SKM-1 (cell line): ENCODE results near the gene SPTBN2.

Experiments used
- DNase-seq: peaks from one replicate; lab custom pipeline; 2025; ENCODE audit not compliant: unreplicated experiment; lab: John Stamatoyannopoulos, UW

SPTBN2 gene

GRCh38 chr11:66728693-66729385 lies at the start of gene SPTBN2:
TSS of gene SPTBN2 (minus strand) at chr11:66729216. CDS start at chr11:66721240, 7,976 bp downstream.
- DNase-seq = no peak

DNA sequence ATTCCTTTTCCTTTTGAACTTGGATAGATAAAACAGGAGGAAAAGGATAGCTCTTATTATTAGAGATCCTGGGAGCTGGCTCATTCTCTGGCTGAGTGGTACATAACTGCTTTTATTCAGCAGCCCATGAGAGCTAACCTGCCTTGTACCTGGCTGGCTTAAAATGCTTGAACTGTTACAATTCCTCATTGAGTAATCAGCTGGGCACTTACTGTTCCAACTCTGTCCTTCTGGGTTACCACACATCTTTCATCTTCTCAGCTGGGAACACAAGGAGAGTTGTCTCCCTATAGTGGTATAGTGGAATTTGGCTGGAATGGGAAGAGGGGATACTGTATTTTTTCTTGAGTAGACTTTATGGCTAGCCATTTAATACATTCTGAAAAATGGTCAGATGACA lies 39.8 kb upstream of the SPTBN2 start:
- DNase-seq = no peak

- DNase-seq = no peak
These were observed 39.1 kb upstream of the SPTBN2 start for GRCh38 chr11:66768088-66768521.

DNA sequence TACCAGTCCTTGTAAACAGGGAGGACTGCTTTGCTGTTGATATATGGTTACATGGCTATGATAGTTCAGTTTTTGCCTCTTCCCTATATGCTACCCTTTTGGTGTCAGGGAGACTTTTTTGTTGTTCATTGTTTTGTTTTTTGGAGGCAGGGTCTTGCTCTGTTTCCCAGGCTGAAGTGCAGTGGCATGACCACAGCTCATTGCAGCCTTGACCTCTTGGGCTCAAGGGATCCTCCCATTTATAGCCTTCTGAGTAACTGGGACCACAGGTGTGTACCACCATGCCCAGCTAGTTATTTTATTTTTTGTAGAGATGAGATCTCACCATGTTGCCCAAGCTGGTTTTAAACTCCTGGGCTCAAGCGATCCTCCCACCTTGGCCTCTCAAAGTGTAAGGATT lies 38.6 kb upstream of the SPTBN2 start:
- DNase-seq = no peak

GRCh38 chr11:66766681-66767080 lies 37.7 kb upstream of the SPTBN2 start:
- DNase-seq = no peak

DNA sequence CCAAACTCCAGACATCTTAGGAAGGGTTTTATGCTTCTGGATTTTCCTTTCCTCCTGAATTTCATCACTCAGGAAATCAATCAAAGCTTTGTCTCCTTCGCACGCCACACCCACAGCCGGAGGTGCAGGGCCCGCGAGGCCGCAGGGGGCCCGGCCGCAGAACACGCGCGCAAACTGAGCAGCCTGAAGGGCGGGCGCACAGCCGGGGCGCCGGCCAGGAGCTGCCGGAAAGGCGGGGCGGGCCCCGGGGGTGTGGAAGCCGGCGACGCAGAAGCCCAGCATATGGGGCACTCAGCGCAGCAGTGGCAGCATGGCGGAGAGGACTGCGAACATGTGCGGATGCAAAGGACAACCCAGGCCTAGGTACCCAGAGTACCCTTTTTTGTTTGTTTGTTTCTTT lies 33.1 kb upstream of the SPTBN2 start:
- DNase-seq = no peak

DNA sequence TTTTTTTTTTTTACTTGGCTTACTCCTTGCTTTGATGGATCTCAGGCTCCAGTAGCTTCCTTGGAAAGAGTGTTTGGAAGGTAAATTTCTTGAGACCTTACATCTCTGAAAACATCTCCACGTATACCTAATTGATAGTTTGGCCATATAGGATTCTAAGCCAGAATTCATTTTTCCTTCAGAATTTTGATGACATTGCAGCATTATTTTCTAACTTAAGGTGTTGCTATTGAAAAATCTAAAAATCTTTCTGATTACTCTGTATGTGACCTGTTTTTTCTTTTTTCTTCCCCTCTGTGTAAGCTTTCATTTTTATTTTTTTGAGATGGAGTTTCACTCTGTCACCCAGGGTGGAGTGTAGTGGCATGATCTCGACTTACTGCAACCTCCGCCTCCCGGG lies 23.1 kb upstream of the SPTBN2 start:
- no peak for DNase-seq

GRCh38 chr11:66749091-66749490 lies 20.1 kb upstream of the SPTBN2 start:
- no peak for DNase-seq

DNA sequence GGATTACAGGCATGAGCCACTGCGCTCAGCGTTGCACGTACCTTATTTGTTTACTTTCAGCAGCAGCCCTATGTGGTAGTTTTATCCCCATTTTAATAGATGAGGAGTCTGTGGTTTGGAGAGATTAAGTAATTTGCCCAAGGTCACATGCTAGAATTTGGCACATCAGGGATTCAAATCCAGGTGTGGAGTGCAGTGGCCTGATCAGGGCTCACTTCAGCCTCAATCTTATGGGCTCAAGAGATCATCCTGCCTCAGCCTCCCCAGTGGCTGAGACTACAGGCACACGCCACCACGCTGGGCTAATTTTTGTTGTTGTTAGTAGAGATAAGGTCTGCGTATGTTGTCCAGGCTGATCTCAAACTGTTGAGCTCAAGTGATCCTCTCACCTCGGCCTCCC lies 18.5 kb upstream of the SPTBN2 start:
- DNase-seq = no peak

DNA sequence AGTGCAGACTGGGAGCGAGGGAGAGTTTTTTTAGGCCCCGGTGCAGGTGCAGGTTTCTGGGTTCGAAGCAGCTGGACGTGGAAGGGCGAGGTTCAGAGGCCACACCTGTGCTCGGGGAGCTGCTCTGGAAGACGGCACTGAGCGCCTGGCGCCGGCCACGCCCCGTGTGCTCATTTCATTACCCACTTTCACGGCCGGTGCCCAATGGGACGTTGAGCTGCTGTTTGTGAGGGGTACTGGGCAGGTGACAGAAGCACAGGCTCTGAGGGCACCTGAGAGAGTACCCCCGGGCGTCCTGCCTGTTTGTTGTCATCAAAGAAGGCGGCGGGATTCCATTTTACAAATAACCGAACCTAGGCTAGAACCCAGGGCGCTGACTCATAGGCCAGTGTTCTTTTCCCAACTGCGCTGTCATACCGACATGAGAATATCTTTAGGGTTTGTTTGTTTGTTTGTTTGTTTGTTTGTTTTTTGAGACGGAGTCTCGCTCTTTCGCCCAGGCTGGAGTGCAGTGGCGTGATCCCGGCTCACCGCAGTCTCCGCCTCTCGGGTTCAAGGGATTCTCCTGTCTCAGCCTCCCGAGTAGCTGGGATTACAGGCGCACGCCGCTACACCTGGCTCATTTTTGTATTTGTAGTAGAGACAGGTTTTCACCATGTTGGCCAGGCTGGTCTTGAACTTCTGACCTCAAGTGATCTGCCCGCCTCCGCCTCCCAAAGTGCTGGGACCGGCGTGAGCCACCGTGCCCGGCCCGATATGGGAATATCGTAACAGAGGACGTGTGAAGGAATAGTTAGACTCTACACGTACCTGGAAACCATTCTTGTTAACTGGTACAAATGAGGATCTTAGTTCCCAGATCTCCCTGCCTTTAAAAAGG lies 16.6 kb upstream of the SPTBN2 start:
- no peak for DNase-seq

- peak; percentile 42 for DNase-seq
These were observed 15.7 kb upstream of the SPTBN2 start for GRCh38 chr11:66744485-66745355.

DNA sequence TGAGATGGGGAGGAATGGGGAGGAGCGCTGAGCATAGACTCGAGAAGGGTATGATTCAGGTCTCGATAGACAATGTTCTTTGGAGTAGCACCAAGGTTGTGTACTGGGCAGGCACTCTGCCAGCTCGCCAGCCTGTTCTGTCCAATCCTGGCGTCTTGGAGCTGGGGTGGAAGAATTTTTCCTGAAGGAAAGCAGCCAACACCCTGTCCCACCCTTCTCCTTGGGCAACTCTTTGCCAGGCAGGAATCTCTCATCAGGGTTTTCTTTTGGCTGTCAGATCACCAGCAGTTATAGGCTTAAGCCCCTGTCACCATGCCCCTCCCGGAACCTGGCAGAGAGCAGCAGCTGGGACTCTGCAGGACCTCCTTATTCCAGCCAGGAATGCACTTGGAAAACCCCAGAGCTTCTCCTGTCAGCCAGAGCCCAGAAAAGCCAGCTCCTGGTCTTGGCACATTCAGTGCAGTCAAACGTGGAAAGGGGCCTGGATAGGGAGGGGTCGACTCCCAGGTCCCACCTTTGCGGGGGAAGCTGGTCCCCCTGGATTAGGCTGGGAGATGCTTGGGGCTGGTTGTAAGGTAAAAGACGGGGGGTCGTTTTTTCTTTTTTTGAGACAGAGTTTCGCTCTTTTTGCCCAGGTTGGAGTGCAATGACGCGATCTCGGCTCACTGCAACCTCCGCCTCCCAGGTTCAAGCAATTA lies 14.4 kb upstream of the SPTBN2 start:
- DNase-seq = no peak

DNA sequence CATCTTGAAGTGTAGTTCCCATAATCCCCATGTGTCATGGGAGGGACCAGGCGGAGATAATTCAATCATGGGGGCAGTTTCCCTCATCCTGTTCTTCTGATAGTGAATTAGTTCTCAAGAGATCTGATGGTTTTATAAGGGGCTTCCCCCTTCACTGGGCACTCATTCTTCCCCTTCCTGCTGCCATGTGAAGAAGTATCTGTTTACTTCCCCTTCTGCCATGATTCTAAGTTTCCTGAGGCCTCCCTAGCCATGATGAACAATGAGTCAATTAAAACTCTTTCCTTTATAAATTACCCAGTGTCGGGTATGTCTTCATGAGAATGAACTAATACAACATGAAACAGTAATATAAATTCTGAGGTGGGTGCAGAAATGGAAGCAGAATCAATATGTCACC lies 12.1 kb upstream of the SPTBN2 start:
- DNase-seq = no peak

- DNase-seq = no peak
These were observed 11.0 kb upstream of the SPTBN2 start for GRCh38 chr11:66739983-66740382.

DNA sequence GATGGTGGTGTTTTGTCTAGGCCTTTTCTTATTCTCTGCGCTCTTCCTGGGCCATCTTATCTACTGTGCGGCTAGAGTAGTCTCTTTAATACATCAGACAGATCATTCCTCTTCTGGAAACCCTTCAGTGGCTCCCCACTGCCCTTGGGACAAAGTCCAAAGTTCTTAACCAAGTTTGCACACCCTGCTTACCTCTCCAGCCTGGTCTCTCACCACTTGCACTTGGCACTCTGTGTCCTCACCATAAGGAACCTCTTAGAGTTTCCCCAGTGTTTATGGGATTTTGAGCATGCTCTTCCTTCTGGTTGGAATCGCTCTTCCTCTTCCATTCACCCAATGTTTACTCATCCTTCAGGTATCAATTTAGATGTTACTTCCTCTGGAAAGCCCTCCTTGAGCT lies 5.2 kb upstream of the SPTBN2 start:
- no peak for DNase-seq

DNA sequence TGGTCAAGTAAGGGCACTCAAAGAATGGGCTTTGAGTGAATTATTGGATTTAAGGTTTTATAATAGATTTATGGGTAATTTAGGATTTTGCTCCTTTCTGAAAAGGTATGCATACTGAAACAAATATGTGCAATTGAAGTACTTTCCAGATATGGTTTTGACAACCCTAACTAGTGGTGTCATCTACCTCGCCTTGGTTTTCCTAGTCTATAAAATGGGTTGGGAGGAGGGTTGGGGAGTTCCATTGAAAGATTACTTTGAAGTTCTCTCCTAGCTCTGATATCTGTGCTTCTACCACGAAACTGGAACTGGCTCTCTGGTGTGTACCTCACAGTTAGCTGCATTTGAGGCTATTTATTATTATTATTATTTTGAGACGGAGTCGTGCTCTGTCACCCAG lies 431 bp upstream of the SPTBN2 start:
- no peak for DNase-seq

DNA sequence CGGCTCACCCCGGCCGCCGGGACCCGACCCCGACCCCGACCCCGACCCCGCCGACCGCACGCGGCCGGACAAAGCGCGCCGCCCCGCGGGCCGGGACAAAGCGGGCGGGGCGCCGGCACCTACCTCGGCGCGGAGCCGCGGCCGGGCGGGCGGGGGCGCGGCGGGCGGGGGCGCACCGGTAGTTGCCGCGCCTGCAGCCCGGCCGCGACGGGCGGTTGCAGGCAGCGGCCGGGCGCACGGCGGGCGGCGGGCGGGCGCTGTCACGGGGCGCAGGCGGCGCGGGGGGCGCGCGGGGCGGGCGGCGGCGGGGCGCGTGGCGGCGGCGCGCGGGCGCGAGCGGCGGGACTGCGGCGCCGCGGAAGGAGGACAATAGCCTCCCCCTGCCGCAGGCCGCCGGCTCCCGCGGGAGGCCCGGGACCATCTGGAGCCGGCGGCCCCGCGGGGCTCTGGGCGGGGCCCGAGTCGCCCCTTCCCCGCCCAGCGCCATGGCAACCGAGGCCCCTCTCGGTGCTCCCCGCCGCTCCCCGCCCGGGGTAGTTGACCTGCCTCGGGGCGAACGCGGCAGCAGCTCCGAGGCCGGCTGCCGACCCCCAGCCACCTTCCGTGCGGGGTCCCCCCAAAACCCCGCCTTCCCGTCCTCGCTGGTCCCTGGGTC lies 851 bp downstream of the SPTBN2 start:
- DNase-seq = no peak

GRCh38 chr11:66727282-66728037 lies 1.6 kb downstream of the SPTBN2 start:
- no peak for DNase-seq

DNA sequence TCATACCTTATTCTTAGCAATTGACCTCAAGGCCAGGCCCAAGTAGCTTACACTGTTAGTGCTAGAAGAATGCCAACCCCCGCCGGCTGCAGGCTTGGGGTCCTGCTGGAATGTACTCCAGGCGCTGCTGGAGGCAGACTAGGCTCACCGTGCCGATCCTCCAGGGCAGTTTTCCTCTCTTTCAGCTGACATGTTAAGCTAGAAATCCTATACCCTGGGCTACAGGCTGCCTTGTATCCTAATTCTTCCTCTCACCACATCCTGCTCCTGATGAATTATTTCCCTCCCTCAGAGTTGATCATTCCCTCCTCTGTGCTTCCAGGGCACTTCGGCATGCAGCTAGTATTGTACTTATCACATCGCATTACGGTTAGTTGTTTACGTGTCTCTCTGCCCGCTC lies 3.4 kb downstream of the SPTBN2 start:
- no peak for DNase-seq

- DNase-seq = no peak
These were observed 3.9 kb downstream of the SPTBN2 start for GRCh38 chr11:66725114-66725513.
